GM06990 (cell line): ENCODE data around the gene MYT1.

ENCODE experiments used
- DNase-seq: peaks from one replicate; pipeline ENCODE4 v3.0.0-alpha.2; 2011; ENCODE audit not compliant: insufficient read length; ENCODE audit errors: extremely low read depth
- H3K27me3 ChIP-seq: replicated peaks from 2 replicates; pipeline ENCODE4 v1.6.0; 2011; ENCODE audit warnings: low read length; ENCODE audit not compliant: control insufficient read depth, insufficient read depth
- H3K36me3 ChIP-seq: 2 replicates; pipeline ENCODE4 v1.5.1; 2011; ENCODE audit warnings: low read length; ENCODE audit not compliant: control insufficient read depth, insufficient read depth
- H3K4me3 ChIP-seq: replicated peaks from 2 replicates; pipeline ENCODE4 v1.5.1; 2011; ENCODE audit warnings: low read depth, mild to moderate bottlenecking, control low read depth, low read length
- CTCF ChIP-seq: IDR thresholded peaks from 2 replicates; pipeline ENCODE4 v1.5.1; 2011; ENCODE audit warnings: low read length, control low read depth, mild to moderate bottlenecking, inconsistent platforms; ENCODE audit not compliant: insufficient read depth, poor library complexity, severe bottlenecking

Gene MYT1

GRCh38 chr20:64253443-64253842 is 89.2 kb downstream of the MYT1 start:
- TF ChIP-seq CTCF: no peak

GRCh38 chr20:64254156-64254555 is 89.9 kb downstream of the MYT1 start:
- no peak for TF ChIP-seq CTCF
- Histone ChIP-seq H3K36me3 (no peaks in the 10 kb centered on the region), H3K27me3 (no peaks in the 10 kb centered on the region), H3K4me3 (no peak overlapping the region)
- DNase-seq: no peak

More at GRCh38 chr20:64253443-64253842, 89.2 kb downstream of the MYT1 start:
- Histone ChIP-seq H3K27me3 (no peaks in the 10 kb centered on the region), H3K36me3 (no peaks in the 10 kb centered on the region), H3K4me3 (no peak overlapping the region)
- DNase-seq: no peak

GRCh38 chr20:64254571-64255360 is 90.5 kb downstream of the MYT1 start:
- Histone ChIP-seq H3K27me3 (no peaks in the 10 kb centered on the region), H3K4me3 (peak overlapping the region; percentile 67), H3K36me3 (no peaks in the 10 kb centered on the region)
- no peak for DNase-seq
- no peak for TF ChIP-seq CTCF

- peak; percentile 10 for TF ChIP-seq CTCF
- DNase-seq: peak; percentile 87
These were observed 91.4 kb downstream of the MYT1 start, which contains the start of gene PCMTD2 for GRCh38 chr20:64255361-64256281. PCMTD2 (plus strand) TSS chr20:64255748; CDS start chr20:64259966, 4,218 bp downstream.

GRCh38 chr20:64256282-64256935 is 92.2 kb downstream of the MYT1 start:
- TF ChIP-seq CTCF: no peak
- no peak for DNase-seq
- Histone ChIP-seq H3K4me3 (peak overlapping the region; percentile 81), H3K36me3 (no peaks in the 10 kb centered on the region; the same call in none of the 2 replicates), H3K27me3 (no peaks in the 10 kb centered on the region)

More at GRCh38 chr20:64255361-64256281, 91.4 kb downstream of the MYT1 start, which contains the start of gene PCMTD2:
- Histone ChIP-seq H3K36me3 (no peaks in the 10 kb centered on the region; the same call in 1 of the 2 replicates), H3K27me3 (no peaks in the 10 kb centered on the region), H3K4me3 (peak within 1 kb of the TSS; percentile 81)
